Measurements from ENCODE around the gene NDUFC1. TPM values are rescaled to one million over a fixed set of nuclear protein-coding genes. Genes with fewer than 3 reads are reported as not detected.
"Not testable (repeated sequence)": the region's sequence is repeated elsewhere in the genome, so short reads cannot be mapped to it uniquely, and the experiment has no call there.

Gene NDUFC1
- total and polyA plus RNA-seq, 8 donors, result 4.0 to 142 (median 66.0) TPM

DNA sequence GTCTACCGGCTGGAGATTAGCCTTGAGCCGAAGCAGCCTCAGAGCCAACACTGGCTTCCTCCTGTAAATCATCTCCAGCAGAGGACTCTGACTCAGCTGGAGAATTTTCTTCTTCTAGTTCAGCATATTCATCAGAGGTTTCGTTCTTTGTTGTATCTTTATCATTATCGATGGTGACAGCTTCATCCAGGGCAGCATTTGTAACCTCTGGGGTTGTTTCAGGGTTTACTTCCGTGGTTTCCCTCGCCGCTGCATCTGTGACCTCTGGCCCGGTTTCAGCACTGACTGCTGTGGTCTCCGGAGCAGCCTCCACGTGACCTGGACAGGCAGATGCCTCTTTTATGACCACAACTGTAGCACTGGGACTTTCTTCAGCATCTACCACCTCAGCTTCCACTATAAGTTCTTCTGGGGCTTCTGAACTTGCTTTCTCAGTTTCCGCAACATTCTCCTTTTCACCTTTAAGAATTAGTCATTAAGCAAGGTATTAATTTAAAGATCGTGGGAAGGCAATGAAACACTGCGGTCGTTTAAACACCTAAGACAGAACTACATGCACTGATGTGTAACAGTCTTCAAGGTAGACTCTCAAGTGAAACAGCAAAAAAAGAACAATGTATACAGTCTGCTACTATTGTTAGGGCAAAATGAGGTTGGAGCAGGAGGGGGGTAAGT lies 35.6 kb downstream of the NDUFC1 start:
- H3K27me3 ChIP-seq, result no peaks in the 10 kb centered on the region
- peak overlapping the region in 3 of 5 donors; percentile 41 to 73 (median 61) for H3K27ac ChIP-seq
- intact Hi-C loops (cut with DNase I; ENCODE audit: low total_unique reads), result no loop called here
- 8 to 12% (median 8%) methylated on average over 14 of the region's 14 CpGs for WGBS, 5 donors
- H3K4me1 ChIP-seq, result peaks cover 6 to 21% (median 14%) of the 10 kb centered on the region in 4 donors
- peak; percentile 71 to 76 for DNase-seq
- TF ChIP-seq, protein P1, sequence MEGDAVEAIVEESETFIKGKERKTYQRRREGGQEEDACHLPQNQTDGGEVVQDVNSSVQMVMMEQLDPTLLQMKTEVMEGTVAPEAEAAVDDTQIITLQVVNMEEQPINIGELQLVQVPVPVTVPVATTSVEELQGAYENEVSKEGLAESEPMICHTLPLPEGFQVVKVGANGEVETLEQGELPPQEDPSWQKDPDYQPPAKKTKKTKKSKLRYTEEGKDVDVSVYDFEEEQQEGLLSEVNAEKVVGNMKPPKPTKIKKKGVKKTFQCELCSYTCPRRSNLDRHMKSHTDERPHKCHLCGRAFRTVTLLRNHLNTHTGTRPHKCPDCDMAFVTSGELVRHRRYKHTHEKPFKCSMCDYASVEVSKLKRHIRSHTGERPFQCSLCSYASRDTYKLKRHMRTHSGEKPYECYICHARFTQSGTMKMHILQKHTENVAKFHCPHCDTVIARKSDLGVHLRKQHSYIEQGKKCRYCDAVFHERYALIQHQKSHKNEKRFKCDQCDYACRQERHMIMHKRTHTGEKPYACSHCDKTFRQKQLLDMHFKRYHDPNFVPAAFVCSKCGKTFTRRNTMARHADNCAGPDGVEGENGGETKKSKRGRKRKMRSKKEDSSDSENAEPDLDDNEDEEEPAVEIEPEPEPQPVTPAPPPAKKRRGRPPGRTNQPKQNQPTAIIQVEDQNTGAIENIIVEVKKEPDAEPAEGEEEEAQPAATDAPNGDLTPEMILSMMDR (IDR thresholded peaks at IDR 0.05), result no peak
- no peak for TF ChIP-seq EP300 (IDR thresholded peaks at IDR 0.05)
- no peaks in the 10 kb centered on the region for H3K9me3 ChIP-seq
- H3K36me3 ChIP-seq, result no peaks in the 10 kb centered on the region
- peak overlapping the region; percentile 31 to 37 (median 34) for H3K4me3 ChIP-seq

DNA sequence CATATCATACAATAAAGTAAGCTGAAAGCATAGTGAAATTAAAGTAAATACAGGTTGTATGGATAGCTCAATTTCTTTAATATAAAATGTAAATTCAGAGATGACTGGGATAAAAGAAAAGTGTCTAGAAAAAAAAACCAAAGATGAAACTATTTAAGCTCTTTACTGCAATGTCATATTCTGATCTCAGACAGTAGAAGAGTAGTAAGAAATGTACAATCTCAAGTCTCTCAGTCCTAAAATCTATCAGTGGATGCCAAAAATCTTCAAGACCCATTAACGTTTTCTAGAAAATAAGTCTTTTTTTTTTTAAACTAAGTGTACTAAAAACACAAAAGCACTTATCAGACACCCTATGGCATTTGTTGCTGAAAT lies 36.1 kb downstream of the NDUFC1 start:
- intact Hi-C loops (cut with DNase I; ENCODE audit: low total_unique reads), result no loop called here
- Histone ChIP-seq H3K4me3 (peak overlapping the region; percentile 31 to 37 (median 34)), H3K27ac (peak overlapping the region in 3 of 5 donors; percentile 41 to 73 (median 61)), H3K9me3 (no peaks in the 10 kb centered on the region), H3K27me3 (no peaks in the 10 kb centered on the region), H3K4me1 (peaks cover 6 to 21% (median 14%) of the 10 kb centered on the region in 4 donors), H3K36me3 (no peaks in the 10 kb centered on the region)
- no peak for TF ChIP-seq EP300 (IDR thresholded peaks at IDR 0.05)
- TF ChIP-seq, protein P1 (IDR thresholded peaks at IDR 0.05), result no peak
- TF ChIP-seq POLR2AphosphoS5 (IDR thresholded peaks at IDR 0.05), result no peak
- TF ChIP-seq POLR2A (IDR thresholded peaks at IDR 0.05), result no peak
- WGBS, 5 donors, result 0 to 4% (median 0%) methylated on average over 1 of the region's 1 CpG
- no peak for DNase-seq

DNA sequence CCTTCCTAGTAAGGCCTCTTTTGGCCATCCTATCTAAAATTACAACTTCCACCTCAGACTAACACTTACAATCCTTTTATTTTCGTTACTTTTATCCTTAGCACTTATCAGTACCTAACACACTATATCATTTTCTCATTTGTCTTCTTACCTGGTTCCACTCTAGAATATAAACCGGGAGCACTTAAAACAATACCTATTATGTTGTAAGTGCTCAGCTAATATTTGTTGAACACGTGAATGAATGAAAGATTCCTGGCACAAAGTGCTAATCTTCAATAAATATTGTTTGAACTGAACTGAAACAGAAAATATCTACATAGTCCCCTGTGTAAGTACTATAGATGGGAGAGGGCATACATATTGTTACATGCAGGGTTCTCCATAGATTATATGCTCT lies 36.6 kb downstream of the NDUFC1 start:
- DNase-seq, result peak in 1 of 2 donors; percentile 23
- intact Hi-C loops (cut with DNase I; ENCODE audit: low total_unique reads), result no loop called here
- no peak for TF ChIP-seq EP300 (IDR thresholded peaks at IDR 0.05)
- no peak for TF ChIP-seq POLR2AphosphoS5 (IDR thresholded peaks at IDR 0.05)
- no peak for TF ChIP-seq POLR2A (IDR thresholded peaks at IDR 0.05)
- TF ChIP-seq, protein P1 (IDR thresholded peaks at IDR 0.05), result no peak
- Histone ChIP-seq H3K4me3 (no peak overlapping the region), H3K27ac (no peak overlapping the region), H3K4me1 (peaks cover 6 to 21% (median 14%) of the 10 kb centered on the region in 4 donors), H3K36me3 (no peaks in the 10 kb centered on the region), H3K27me3 (no peaks in the 10 kb centered on the region), H3K9me3 (no peaks in the 10 kb centered on the region)
- WGBS, 5 donors, result 14 to 36% (median 31%) methylated on average over 3 of the region's 3 CpGs

DNA sequence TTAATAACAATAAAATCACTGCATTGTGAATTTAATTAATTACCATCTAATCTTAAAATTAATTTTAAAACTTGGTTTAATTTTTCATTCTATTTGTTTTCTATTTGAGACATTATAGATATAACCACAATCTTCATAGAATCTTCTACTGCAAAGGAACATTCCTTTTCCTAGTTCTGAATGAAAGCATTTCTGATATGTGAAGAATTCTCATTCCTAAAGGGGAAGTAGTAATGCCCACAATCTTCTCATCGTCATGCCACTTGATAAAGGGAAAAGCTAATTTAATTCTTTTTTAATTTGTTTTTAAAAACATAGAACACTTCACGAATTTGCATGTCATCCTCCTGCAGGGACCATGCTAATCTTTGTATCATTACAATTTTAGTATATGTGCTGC lies 45.9 kb downstream of the NDUFC1 start:
- TF ChIP-seq POLR2A (IDR thresholded peaks at IDR 0.05) (no peak), EP300 (IDR thresholded peaks at IDR 0.05) (no peak), POLR2AphosphoS5 (IDR thresholded peaks at IDR 0.05) (no peak)
- TF ChIP-seq, protein P1 (IDR thresholded peaks at IDR 0.05), result no peak
- no peak overlapping the region for H3K4me3 ChIP-seq
- DNase-seq, result no peak
- H3K36me3 ChIP-seq, result no peaks in the 10 kb centered on the region
- no peaks in the 10 kb centered on the region for H3K4me1 ChIP-seq
- no peaks in the 10 kb centered on the region for H3K9me3 ChIP-seq
- 53 to 63% (median 56%) methylated on average over 2 of the region's 2 CpGs for WGBS, 5 donors
- intact Hi-C loops (cut with DNase I; ENCODE audit: low total_unique reads), result no loop called here
- H3K27me3 ChIP-seq, result no peaks in the 10 kb centered on the region
- H3K27ac ChIP-seq, result no peak overlapping the region

DNA sequence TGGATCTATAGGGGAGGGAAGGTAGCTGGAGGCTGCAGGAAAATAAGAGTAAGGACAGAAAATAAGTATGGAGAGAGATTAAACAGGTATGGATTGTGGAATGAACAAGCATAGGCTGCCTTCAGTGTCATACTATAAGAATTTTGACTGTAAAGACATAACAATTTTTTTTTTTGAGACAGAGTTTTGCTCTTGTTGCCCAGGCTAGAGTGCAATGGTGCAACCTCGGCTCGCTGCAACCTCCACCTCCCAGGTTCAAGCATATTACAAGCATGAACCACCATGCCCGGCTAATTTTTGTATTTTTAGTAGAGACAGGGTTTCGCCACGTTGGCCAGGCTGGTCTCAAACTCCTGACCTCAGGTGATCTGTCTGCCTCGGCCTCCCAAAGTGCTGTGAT lies 46.7 kb downstream of the NDUFC1 start:
- H3K27ac ChIP-seq; H3K4me1 ChIP-seq; H3K27me3 ChIP-seq; H3K4me3 ChIP-seq; H3K36me3 ChIP-seq; H3K9me3 ChIP-seq; intact Hi-C loops (cut with DNase I; ENCODE audit: low total_unique reads); DNase-seq: not testable (repeated sequence)
- WGBS, 5 donors, result 91 to 97% (median 92%) methylated on average over 6 of the region's 6 CpGs
